ENCODE results near the gene CDK14. TPM values are rescaled to one million over a fixed set of nuclear protein-coding genes. Genes with fewer than 3 reads are reported as not detected.
A peak's percentile ranks its signal among the peaks of the same experiment; 100 is the strongest.

Gene CDK14
- polyA plus RNA-seq, 1 donor from 2014 or later: 25.1 TPM

- TF ChIP-seq, protein P1, sequence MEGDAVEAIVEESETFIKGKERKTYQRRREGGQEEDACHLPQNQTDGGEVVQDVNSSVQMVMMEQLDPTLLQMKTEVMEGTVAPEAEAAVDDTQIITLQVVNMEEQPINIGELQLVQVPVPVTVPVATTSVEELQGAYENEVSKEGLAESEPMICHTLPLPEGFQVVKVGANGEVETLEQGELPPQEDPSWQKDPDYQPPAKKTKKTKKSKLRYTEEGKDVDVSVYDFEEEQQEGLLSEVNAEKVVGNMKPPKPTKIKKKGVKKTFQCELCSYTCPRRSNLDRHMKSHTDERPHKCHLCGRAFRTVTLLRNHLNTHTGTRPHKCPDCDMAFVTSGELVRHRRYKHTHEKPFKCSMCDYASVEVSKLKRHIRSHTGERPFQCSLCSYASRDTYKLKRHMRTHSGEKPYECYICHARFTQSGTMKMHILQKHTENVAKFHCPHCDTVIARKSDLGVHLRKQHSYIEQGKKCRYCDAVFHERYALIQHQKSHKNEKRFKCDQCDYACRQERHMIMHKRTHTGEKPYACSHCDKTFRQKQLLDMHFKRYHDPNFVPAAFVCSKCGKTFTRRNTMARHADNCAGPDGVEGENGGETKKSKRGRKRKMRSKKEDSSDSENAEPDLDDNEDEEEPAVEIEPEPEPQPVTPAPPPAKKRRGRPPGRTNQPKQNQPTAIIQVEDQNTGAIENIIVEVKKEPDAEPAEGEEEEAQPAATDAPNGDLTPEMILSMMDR (IDR thresholded peaks at IDR 0.05; ENCODE audit: poor library complexity, severe bottlenecking): no peak
These were observed 507.2 kb downstream of the CDK14 start (continued) for GRCh38 chr7:91103363-91103762.

GRCh38 chr7:91107460-91107859, 511.3 kb downstream of the CDK14 start:
- H3K4me2 ChIP-seq (ENCODE audit: low read length): no peak overlapping the region
- no peaks in the 10 kb centered on the region for H3K36me3 ChIP-seq (ENCODE audit: insufficient read depth, low read length)
- no peak overlapping the region for H3K4me3 ChIP-seq (ENCODE audit: low read length)
- H4K20me1 ChIP-seq (ENCODE audit: insufficient read depth): no peaks in the 10 kb centered on the region
- no peak overlapping the region for H3K9ac ChIP-seq (ENCODE audit: low read length)
- H3F3A ChIP-seq (ENCODE audit: insufficient read depth, low read length, poor library complexity, severe bottlenecking): no peaks in the 10 kb centered on the region
- TF ChIP-seq POLR2AphosphoS5 (IDR thresholded peaks at IDR 0.05) (no peak), MXI1 (conservative IDR thresholded peaks at IDR 0.05; ENCODE audit: poor library complexity, severe bottlenecking) (no peak), EZH2 (IDR thresholded peaks at IDR 0.05; ENCODE audit: borderline replicate concordance, insufficient read depth, low read length, poor library complexity, severe bottlenecking) (no peak), TAF1 (IDR thresholded peaks at IDR 0.05; ENCODE audit: low read depth) (no peak), EP300 (conservative IDR thresholded peaks at IDR 0.05; ENCODE audit: poor library complexity, severe bottlenecking) (no peak)
- no peaks in the 10 kb centered on the region for H3K9me3 ChIP-seq (ENCODE audit: low read length)
- H2AFZ ChIP-seq (ENCODE audit: low read depth, low read length): no peak overlapping the region
- no peaks in the 10 kb centered on the region for H3K79me2 ChIP-seq (replicated peaks; ENCODE audit: insufficient read depth, low read length)
- H3K27ac ChIP-seq (ENCODE audit: low read length): no peak overlapping the region
- no peaks in the 10 kb centered on the region for H3K27me3 ChIP-seq (ENCODE audit: insufficient read depth, low read depth, low read length)
- H3K9me2 ChIP-seq (ENCODE audit: insufficient read depth, low read length): no peaks in the 10 kb centered on the region

DNA sequence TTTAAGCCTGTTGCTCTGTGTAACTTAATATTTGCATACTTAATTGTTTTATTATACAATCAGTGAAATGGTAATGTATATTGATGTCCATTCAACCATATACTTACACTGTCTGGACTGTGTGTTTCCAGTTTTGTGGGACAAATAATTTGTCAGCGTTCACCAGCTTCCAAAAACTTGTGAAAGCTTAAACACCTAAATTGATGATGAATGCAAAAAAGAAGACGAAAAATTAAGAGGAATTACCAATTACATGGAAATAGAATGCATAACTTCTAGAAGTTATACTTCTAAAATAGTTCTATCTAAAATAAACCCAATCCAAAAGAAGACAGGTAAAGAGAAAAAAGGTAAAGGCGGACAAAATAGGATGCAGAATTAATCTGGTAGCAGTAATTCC, 513.1 kb downstream of the CDK14 start:
- Histone ChIP-seq H3K27me3 (ENCODE audit: insufficient read depth, low read depth, low read length) (no peaks in the 10 kb centered on the region), H3K9me3 (ENCODE audit: low read length) (no peaks in the 10 kb centered on the region), H3K4me3 (ENCODE audit: low read length) (no peak overlapping the region), H3K36me3 (ENCODE audit: insufficient read depth, low read length) (no peaks in the 10 kb centered on the region), H3K27ac (ENCODE audit: low read length) (no peak overlapping the region), H3F3A (ENCODE audit: insufficient read depth, low read length, poor library complexity, severe bottlenecking) (no peaks in the 10 kb centered on the region), H2AFZ (ENCODE audit: low read depth, low read length) (no peak overlapping the region), H4K20me1 (ENCODE audit: insufficient read depth) (no peaks in the 10 kb centered on the region), H3K79me2 (replicated peaks; ENCODE audit: insufficient read depth, low read length) (no peaks in the 10 kb centered on the region), H3K4me2 (ENCODE audit: low read length) (no peak overlapping the region), H3K9ac (ENCODE audit: low read length) (no peak overlapping the region), H3K9me2 (ENCODE audit: insufficient read depth, low read length) (no peaks in the 10 kb centered on the region)
- TF ChIP-seq SMC3 (conservative IDR thresholded peaks at IDR 0.05; ENCODE audit: poor library complexity): no peak
- TF ChIP-seq MXI1 (conservative IDR thresholded peaks at IDR 0.05; ENCODE audit: poor library complexity, severe bottlenecking): no peak
- TF ChIP-seq EZH2 (IDR thresholded peaks at IDR 0.05; ENCODE audit: borderline replicate concordance, insufficient read depth, low read length, poor library complexity, severe bottlenecking): no peak
- TF ChIP-seq, protein P1 (IDR thresholded peaks at IDR 0.05; ENCODE audit: poor library complexity, severe bottlenecking): no peak

DNA sequence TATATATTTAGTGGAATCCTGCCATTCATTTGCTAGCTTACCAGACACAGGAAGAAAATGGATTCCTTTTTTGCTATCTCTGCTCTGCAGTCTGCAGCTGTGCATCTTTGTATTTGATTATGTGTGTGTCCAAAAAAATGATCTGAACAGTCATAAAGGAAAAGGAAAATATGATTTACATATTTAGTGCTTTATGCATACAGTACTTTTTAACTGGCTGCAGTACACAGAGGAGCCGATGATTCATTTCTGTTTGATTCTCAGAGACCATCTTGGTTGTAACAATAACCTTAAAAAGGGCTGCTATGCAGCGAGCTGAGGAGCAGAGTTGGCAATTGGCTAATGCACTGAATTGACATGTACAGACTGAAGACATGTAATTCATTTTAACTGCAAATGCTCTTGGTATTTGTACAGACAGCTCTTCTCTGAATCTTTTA, 516.8 kb downstream of the CDK14 start:
- Histone ChIP-seq H3K9me2 (ENCODE audit: insufficient read depth, low read length) (no peaks in the 10 kb centered on the region), H2AFZ (ENCODE audit: low read depth, low read length) (peak overlapping the region; percentile 74), H3K27ac (ENCODE audit: low read length) (peak overlapping the region; percentile 93), H3K36me3 (ENCODE audit: insufficient read depth, low read length) (no peaks in the 10 kb centered on the region), H3K27me3 (ENCODE audit: insufficient read depth, low read depth, low read length) (no peaks in the 10 kb centered on the region), H3K79me2 (replicated peaks; ENCODE audit: insufficient read depth, low read length) (no peaks in the 10 kb centered on the region), H3F3A (ENCODE audit: insufficient read depth, low read length, poor library complexity, severe bottlenecking) (no peaks in the 10 kb centered on the region), H3K9me3 (ENCODE audit: low read length) (no peaks in the 10 kb centered on the region), H3K9ac (ENCODE audit: low read length) (peak overlapping the region; percentile 62), H3K4me3 (ENCODE audit: low read length) (peak overlapping the region; percentile 48), H4K20me1 (ENCODE audit: insufficient read depth) (no peaks in the 10 kb centered on the region), H3K4me2 (ENCODE audit: low read length) (peak overlapping the region; percentile 69)
- TF ChIP-seq RAD21 (conservative IDR thresholded peaks at IDR 0.05) (peak; percentile 50), POLR2AphosphoS5 (IDR thresholded peaks at IDR 0.05) (peak; percentile 67), TAF1 (IDR thresholded peaks at IDR 0.05; ENCODE audit: low read depth) (peak; percentile 35), REST (IDR thresholded peaks at IDR 0.05; ENCODE audit: borderline replicate concordance) (peak; percentile 87), EP300 (conservative IDR thresholded peaks at IDR 0.05; ENCODE audit: poor library complexity, severe bottlenecking) (peak; percentile 71), MXI1 (conservative IDR thresholded peaks at IDR 0.05; ENCODE audit: poor library complexity, severe bottlenecking) (no peak), SMC3 (conservative IDR thresholded peaks at IDR 0.05; ENCODE audit: poor library complexity) (peak; percentile 39), EZH2 (IDR thresholded peaks at IDR 0.05; ENCODE audit: borderline replicate concordance, insufficient read depth, low read length, poor library complexity, severe bottlenecking) (no peak)
- TF ChIP-seq, protein P1 (IDR thresholded peaks at IDR 0.05; ENCODE audit: poor library complexity, severe bottlenecking): no peak
